ENCODE results near the gene RMC1.
"Not testable (repeated sequence)": the region's sequence is repeated elsewhere in the genome, so short reads cannot be mapped to it uniquely, and the experiment has no call there.

Gene RMC1

DNA sequence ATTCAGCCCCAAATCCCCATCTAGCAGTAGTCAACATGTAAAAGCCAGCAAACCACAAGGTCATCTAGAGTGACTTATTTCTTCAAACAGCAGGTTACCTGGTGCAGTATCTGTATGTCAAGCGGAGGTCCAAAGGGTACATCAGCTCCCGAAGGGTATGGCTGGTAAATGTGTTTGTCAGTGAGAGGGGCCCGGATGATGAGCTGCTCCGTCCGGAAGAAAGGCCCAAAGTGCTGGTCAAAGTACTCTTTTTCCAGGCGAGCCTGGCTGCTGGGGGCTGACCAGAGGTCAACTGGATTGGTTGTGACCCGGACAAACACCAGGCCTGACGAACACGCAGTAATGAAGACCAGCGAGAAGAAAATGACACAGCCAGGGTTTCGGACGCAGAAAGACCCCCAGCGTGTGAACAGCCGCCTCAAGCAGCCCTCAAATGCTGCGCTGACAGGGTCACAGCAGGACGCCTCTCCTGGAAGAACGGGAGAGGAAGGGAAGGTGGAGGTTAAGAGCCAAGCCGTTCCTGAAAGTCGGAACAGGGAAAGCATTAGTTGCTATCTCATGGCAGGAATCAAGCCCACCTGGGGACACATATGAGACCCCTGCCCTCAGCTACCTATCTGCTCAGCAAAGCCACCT lies 53.0 kb downstream of the RMC1 start:
- Histone ChIP-seq H3K4me1 (ENCODE audit: control insufficient read depth, insufficient read depth, low read length) (no peaks in the 10 kb centered on the region), H3K27ac (ENCODE audit: low read depth, low read length) (no peak overlapping the region), H3K9ac (ENCODE audit: low read length) (no peak overlapping the region), H3K27me3 (ENCODE audit: control insufficient read depth, insufficient read depth, low read length) (no peaks in the 10 kb centered on the region), H3K4me3 (ENCODE audit: low read length) (no peak overlapping the region), H3K36me3 (ENCODE audit: control insufficient read depth, insufficient read depth, low read length) (peaks cover 32% of the 10 kb centered on the region)

DNA sequence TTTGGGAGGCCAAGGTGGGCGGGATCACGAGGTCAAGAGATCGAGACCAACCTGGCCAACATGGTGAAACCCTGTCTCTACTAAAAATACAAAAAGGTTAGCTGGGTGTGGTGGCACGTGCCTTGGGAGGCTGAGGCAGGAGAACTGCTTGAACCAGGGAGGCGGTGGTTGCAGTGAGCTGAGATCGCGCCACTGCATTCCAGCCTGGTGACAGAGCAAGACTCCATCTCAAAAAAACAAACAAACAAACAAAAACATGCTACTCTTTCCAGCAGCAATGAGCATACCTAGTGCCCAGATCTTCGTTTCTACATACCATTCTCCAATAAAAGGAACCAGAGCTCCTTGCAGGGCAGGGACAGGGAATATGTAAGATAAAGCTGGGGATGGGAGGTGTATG lies 54.2 kb downstream of the RMC1 start:
- H3K4me1 ChIP-seq (ENCODE audit: control insufficient read depth, insufficient read depth, low read length); H3K4me3 ChIP-seq (ENCODE audit: low read length); H3K27me3 ChIP-seq (ENCODE audit: control insufficient read depth, insufficient read depth, low read length); H3K9ac ChIP-seq (ENCODE audit: low read length); H3K27ac ChIP-seq (ENCODE audit: low read depth, low read length): not testable (repeated sequence)
- peaks cover 34% of the 10 kb centered on the region for H3K36me3 ChIP-seq (ENCODE audit: control insufficient read depth, insufficient read depth, low read length)

DNA sequence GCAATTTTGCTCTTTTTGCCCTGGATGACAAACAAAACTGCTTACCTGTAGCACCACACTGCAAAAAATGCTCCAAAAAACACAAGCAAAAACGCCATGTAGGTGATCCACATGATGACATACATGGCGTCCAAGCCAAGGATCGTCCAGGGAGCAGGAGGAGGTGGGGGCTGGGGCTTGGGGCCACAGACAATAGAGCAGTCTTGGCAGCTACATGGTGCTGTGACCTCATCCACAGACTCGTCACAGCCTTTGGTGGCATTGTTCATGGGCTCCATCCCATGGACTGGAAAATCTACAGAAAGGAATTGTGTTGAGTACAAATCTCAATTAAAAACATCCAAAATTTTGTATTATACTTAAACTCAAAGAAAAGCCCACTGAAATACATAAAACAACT lies 56.9 kb downstream of the RMC1 start:
- Histone ChIP-seq H3K9ac (ENCODE audit: low read length) (no peak overlapping the region), H3K4me3 (ENCODE audit: low read length) (no peak overlapping the region), H3K36me3 (ENCODE audit: control insufficient read depth, insufficient read depth, low read length) (peaks cover 29% of the 10 kb centered on the region), H3K27ac (ENCODE audit: low read depth, low read length) (no peak overlapping the region), H3K27me3 (ENCODE audit: control insufficient read depth, insufficient read depth, low read length) (no peaks in the 10 kb centered on the region), H3K4me1 (ENCODE audit: control insufficient read depth, insufficient read depth, low read length) (no peaks in the 10 kb centered on the region)

DNA sequence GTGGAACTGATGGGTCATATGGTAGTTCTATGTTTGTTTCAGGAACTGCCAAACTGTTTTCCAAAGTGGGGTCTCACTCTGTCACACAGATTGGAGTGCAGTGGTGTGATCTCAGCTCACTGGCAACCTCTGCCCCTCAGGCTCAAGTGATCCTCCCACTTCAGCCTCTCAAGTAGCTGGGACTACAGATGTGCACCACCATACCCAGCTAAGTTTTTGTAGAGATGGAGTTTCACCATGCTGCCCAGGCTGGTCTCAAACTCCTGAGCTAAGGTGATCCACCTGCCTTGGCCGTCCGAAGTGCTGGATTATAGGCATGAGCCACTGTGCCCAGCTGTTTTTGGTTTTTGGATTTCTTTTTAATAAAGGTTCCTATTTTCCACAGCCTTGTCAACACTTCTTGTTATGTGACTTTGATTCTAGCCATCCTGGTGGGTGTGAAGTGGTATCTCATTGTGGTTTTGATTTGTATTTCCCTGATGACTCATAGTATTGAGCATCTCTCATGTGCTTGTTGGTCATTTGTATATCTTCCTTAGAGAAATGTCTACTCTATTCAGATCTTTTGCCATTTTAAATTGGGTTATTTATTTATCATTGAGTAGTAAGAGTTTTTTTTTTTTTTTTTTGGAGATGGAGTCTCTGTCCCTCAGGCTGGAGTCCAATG lies 60.2 kb downstream of the RMC1 start:
- H3K36me3 ChIP-seq (ENCODE audit: control insufficient read depth, insufficient read depth, low read length), result peaks cover 23% of the 10 kb centered on the region
- H3K27me3 ChIP-seq (ENCODE audit: control insufficient read depth, insufficient read depth, low read length), result no peaks in the 10 kb centered on the region
- H3K27ac ChIP-seq (ENCODE audit: low read depth, low read length), result no peak overlapping the region
- no peaks in the 10 kb centered on the region for H3K4me1 ChIP-seq (ENCODE audit: control insufficient read depth, insufficient read depth, low read length)
- H3K4me3 ChIP-seq (ENCODE audit: low read length), result no peak overlapping the region
- H3K9ac ChIP-seq (ENCODE audit: low read length), result no peak overlapping the region

DNA sequence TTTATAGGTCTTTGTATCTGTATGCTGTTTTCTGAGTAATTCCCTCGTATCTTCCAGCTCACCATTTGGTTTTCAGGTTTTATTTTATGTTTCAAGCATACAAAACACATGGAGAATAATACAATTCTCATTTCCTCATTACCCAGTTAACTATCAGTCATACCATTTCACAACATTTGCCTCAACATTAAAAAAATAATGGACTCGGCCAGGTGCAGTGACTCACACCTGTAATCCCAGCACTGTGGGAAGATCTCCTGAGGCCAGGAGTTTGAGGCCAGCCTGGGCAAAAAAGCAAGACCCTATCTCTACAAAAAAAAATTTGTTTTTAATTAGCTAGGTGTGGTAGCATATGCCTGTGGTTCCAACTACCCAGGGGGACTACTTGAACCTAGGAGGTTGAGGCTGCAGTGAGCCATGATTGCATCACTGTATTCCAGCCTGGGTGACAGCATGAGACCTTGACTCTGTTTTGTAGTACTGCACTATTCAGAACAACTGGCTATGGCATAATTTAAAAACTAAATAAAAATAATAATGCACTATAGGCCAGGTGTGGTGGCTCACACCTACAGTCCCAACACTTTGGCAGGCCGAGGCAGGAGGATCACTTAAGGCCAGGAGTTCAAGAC lies 62.7 kb downstream of the RMC1 start:
- Histone ChIP-seq H3K4me3 (ENCODE audit: low read length) (no peak overlapping the region), H3K36me3 (ENCODE audit: control insufficient read depth, insufficient read depth, low read length) (peaks cover 12% of the 10 kb centered on the region)

DNA sequence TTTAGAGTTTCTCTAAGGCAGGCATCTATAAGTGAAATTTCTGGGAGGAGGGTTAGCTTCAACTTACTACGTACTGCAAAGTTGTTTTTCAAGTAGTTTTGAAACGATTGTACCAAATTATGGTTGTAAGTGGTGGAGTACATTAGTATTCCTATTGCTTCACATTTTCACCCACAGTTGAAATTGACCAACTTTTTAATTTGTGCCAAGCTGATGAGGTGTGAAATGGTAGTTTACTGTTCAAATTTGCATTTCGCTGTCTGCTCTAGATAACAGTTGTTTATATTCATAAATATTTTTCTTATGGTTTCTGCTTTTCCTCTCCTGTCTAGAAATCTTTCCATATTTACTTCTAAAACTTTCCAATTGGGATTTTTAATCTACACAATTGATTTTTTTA lies 64.4 kb downstream of the RMC1 start:
- H3K27me3 ChIP-seq (ENCODE audit: control insufficient read depth, insufficient read depth, low read length), result no peaks in the 10 kb centered on the region
- H3K4me3 ChIP-seq (ENCODE audit: low read length), result no peak overlapping the region
- H3K27ac ChIP-seq (ENCODE audit: low read depth, low read length), result no peak overlapping the region
- H3K9ac ChIP-seq (ENCODE audit: low read length), result no peak overlapping the region
- H3K36me3 ChIP-seq (ENCODE audit: control insufficient read depth, insufficient read depth, low read length), result peaks cover 9% of the 10 kb centered on the region
- H3K4me1 ChIP-seq (ENCODE audit: control insufficient read depth, insufficient read depth, low read length), result no peaks in the 10 kb centered on the region

More for the DNA sequence above, 62.7 kb downstream of the RMC1 start:
- Histone ChIP-seq H3K9ac (ENCODE audit: low read length) (no peak overlapping the region), H3K27me3 (ENCODE audit: control insufficient read depth, insufficient read depth, low read length) (no peaks in the 10 kb centered on the region), H3K4me1 (ENCODE audit: control insufficient read depth, insufficient read depth, low read length) (no peaks in the 10 kb centered on the region), H3K27ac (ENCODE audit: low read depth, low read length) (no peak overlapping the region)

DNA sequence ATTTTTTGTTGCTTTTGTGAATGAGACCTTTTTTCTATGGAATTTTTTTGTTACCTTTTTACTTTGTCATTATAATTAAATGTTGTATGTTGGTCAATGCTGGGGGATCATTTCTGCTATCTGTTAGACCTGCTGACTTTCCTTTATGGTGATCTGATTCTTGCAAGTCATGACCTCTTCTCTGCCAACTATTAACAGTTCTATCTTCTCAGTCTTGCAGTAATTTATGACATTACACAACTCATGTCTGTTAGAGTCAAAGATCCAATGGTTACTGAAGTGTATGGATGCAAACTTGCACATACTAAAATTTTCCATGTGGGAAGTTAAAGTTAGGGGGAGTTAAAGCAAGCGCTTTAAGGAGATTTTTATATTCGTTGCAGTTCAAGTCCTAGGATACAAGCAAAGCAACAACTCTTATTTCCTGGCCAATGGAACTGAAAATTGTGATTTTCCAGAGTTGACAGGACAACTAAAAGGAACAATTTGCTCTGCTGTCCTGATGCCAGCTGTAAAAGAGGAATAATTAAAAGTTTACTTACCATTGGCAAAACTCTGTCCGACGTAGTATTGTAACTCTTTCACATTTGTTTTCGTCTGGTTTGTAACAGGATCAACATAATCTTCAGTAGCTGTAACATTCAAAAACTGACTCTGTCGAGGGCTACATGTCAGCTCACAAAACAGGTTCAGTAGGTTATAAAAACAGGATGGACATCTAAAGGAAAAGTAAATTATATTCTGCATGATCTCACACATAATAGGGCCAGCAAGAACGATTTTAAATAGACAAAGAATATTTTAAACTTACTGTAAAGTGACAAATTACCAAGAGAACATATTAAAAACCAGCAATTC lies 65.2 kb downstream of the RMC1 start:
- H3K4me3 ChIP-seq (ENCODE audit: low read length), result no peak overlapping the region
- no peak overlapping the region for H3K27ac ChIP-seq (ENCODE audit: low read depth, low read length)
- H3K9ac ChIP-seq (ENCODE audit: low read length), result no peak overlapping the region
- H3K36me3 ChIP-seq (ENCODE audit: control insufficient read depth, insufficient read depth, low read length), result peaks cover 8% of the 10 kb centered on the region
- no peaks in the 10 kb centered on the region for H3K4me1 ChIP-seq (ENCODE audit: control insufficient read depth, insufficient read depth, low read length)
- no peaks in the 10 kb centered on the region for H3K27me3 ChIP-seq (ENCODE audit: control insufficient read depth, insufficient read depth, low read length)

DNA sequence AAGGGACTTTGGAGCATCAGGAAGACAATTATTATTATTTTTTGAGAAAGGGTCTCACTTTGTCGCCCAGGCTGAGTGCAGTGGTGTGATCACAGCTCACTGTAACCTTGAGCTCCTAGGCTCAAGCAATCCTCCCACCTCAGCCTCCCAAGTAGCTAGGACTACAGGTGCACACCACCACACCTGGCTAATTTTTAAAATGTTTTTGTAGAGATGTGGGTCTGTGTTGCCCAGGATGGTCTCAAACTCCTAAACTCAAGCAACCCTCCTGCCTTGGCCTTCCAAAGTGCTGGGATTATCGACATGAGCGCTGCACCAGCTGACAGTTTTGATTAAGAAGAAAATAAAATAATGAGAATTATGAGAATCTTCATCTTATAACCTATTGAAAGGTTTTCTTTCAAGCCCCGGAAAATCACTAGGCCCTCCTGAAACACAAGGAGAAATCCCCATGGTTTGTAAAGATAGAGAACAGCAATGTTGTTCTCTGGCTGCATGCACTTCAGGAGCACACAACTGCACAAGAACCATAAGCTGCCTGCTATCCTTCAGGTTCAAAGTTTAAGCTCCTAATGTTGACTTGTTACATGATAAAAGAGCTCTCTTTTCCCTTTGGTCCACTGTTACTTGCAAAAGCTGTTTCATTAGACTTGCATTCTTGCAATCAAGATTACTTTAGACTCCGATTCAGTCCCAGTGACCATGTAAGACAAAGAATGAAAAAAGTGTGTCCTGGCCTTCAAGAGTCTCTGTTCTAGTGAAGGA lies 66.2 kb downstream of the RMC1 start:
- no peak overlapping the region for H3K4me3 ChIP-seq (ENCODE audit: low read length)
- H3K36me3 ChIP-seq (ENCODE audit: control insufficient read depth, insufficient read depth, low read length), result peaks cover 7% of the 10 kb centered on the region
- H3K27ac ChIP-seq (ENCODE audit: low read depth, low read length), result no peak overlapping the region
- no peaks in the 10 kb centered on the region for H3K27me3 ChIP-seq (ENCODE audit: control insufficient read depth, insufficient read depth, low read length)
- no peaks in the 10 kb centered on the region for H3K4me1 ChIP-seq (ENCODE audit: control insufficient read depth, insufficient read depth, low read length)
- no peak overlapping the region for H3K9ac ChIP-seq (ENCODE audit: low read length)

DNA sequence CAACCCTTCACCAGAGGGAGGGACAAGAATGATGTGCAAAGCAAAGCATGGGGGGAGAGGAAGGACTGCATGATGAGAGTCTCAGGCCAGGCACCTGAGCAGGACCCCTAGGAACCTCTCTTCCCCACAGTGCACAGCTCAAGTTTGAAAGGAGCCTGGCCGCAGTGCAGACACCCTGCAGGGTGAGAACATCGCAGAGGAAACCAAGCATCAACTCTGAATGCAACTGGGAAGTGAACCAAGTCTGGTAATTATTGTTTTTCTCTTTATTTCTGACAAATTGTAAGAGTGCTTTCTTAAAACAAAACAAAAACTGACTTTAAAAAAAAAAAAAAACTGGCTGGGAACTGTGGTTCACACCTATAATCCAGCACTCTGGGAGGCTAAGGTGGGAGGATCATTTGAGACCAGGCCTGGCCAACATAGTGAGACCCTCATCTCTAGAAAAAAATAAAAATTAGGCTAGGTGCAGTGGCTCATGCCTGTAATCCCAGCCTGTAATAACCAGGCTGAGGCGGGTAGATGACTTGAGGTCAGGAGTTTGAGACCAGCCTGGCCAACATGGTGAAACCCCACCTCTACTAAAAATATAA lies 67.7 kb downstream of the RMC1 start:
- H3K36me3 ChIP-seq (ENCODE audit: control insufficient read depth, insufficient read depth, low read length), result peaks cover 7% of the 10 kb centered on the region
- no peak overlapping the region for H3K4me3 ChIP-seq (ENCODE audit: low read length)
- no peaks in the 10 kb centered on the region for H3K4me1 ChIP-seq (ENCODE audit: control insufficient read depth, insufficient read depth, low read length)
- no peaks in the 10 kb centered on the region for H3K27me3 ChIP-seq (ENCODE audit: control insufficient read depth, insufficient read depth, low read length)
- H3K9ac ChIP-seq (ENCODE audit: low read length), result no peak overlapping the region
- H3K27ac ChIP-seq (ENCODE audit: low read depth, low read length), result no peak overlapping the region

DNA sequence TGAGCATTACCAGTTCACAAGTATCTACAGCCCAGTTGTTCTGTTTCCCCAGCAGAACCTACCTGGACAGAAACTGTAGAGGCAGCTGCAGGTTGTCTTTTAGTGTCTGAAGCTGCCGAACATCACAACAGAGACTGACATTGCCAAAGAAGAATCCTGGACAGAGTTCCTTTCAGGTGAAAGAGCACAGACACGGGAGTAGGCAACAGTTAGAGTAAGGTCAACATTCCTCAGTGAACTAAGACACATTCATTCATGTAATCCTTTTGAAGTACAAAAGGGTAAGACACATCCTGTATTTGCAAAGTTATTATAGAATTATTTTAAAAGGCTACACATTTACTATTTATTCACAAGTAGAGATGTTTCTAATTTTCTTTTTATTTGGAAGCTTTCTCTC lies 68.7 kb downstream of the RMC1 start:
- Histone ChIP-seq H3K4me1 (ENCODE audit: control insufficient read depth, insufficient read depth, low read length) (no peaks in the 10 kb centered on the region), H3K27me3 (ENCODE audit: control insufficient read depth, insufficient read depth, low read length) (no peaks in the 10 kb centered on the region), H3K36me3 (ENCODE audit: control insufficient read depth, insufficient read depth, low read length) (peaks cover 3% of the 10 kb centered on the region), H3K27ac (ENCODE audit: low read depth, low read length) (no peak overlapping the region), H3K4me3 (ENCODE audit: low read length) (no peak overlapping the region), H3K9ac (ENCODE audit: low read length) (no peak overlapping the region)

DNA sequence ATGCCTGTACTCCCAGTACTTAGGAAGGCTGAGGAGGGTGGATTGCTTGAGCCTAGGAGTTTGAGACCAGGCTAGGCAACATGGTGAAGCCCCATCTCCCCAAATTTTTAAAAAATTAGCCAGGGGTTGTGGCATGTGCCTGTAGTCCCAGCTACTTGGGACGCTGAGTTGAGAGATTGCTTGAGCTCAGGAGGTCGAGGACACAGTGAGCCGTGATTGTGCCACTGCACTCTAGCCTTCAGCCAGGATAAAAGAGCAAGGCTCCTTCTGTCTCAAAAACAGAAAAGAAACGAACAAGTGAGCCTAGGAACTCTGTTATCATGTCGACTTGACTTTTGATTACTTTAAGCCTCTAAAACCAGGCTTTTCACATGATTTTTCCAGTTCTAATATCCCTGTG lies 69.3 kb downstream of the RMC1 start:
- no peaks in the 10 kb centered on the region for H3K36me3 ChIP-seq (ENCODE audit: control insufficient read depth, insufficient read depth, low read length)
- no peak overlapping the region for H3K4me3 ChIP-seq (ENCODE audit: low read length)
- no peaks in the 10 kb centered on the region for H3K4me1 ChIP-seq (ENCODE audit: control insufficient read depth, insufficient read depth, low read length)
- H3K27ac ChIP-seq (ENCODE audit: low read depth, low read length), result no peak overlapping the region
- H3K27me3 ChIP-seq (ENCODE audit: control insufficient read depth, insufficient read depth, low read length), result no peaks in the 10 kb centered on the region
- H3K9ac ChIP-seq (ENCODE audit: low read length), result no peak overlapping the region
